ENCODE results near the gene HINT2.

The HINT2 gene

DNA sequence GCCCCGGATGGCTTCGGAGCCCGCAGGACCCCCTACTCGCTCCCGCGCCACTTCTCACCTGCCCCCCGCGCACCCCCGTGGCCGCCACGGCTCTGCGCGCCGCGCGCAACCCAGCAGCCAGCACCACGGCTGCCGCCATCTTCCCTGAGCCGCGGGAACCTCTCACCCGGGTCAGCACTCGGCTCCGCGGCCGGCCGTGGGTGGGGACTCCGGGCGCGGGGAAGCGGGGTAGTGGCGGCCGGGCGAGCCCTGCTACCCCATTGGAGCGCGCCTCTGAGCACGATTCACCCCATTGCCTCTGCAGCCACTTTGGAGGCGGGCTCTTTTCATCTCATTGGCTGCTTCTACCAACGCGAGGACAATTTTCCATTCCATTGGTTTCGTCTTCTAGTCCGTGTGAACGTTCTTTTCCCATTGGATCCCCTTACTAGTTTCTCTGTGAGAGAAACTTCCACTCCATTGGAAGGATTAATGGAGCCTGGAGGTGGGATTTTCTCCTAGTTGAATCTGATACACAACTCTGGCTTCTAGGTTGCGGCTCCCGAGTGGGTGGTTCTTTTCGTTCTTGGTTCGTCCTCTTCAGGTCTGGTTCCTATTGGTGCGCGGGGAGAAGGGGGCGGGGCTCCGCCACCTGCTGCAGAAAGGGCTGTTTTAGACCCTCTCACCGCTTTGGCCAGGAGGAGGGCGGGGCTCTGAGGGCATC lies at the start of gene HINT2:
TSS of gene HINT2 (minus strand) at position 202 of the 703 bp plus-strand sequence. CDS start at position 139, 63 bp downstream.
- in situ Hi-C loops (cut with MboI; ENCODE audit: low pct_unique_long_range_greater_than_20kb, low sequenced_read_pairs, unreplicated experiment), result no loop called here
- DNase-seq (ENCODE audit: low spot score), result peak; percentile 96
- TF ChIP-seq, protein P1, sequence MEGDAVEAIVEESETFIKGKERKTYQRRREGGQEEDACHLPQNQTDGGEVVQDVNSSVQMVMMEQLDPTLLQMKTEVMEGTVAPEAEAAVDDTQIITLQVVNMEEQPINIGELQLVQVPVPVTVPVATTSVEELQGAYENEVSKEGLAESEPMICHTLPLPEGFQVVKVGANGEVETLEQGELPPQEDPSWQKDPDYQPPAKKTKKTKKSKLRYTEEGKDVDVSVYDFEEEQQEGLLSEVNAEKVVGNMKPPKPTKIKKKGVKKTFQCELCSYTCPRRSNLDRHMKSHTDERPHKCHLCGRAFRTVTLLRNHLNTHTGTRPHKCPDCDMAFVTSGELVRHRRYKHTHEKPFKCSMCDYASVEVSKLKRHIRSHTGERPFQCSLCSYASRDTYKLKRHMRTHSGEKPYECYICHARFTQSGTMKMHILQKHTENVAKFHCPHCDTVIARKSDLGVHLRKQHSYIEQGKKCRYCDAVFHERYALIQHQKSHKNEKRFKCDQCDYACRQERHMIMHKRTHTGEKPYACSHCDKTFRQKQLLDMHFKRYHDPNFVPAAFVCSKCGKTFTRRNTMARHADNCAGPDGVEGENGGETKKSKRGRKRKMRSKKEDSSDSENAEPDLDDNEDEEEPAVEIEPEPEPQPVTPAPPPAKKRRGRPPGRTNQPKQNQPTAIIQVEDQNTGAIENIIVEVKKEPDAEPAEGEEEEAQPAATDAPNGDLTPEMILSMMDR (IDR thresholded peaks at IDR 0.05; ENCODE audit: extremely low read depth, insufficient read depth, missing control alignments), result no peak

DNA sequence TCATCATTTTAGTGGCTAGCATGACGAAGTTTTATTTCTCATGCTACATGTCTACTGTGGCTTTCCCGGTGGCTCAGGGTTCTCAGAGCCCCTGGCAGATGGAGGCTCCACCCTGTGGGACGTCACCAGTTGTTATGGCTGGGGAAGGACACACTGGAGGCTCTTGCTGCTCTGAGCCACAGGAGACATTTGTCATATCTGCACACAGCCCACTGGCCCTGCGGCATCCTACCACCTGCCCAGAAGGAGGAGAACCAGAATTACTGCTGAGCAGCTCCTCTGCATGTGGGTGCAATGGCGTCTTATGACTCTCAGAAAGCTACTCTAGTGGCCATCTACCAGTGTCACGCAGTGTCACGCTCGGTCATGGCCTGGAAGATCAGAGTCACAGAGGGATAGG lies 48.7 kb upstream of the HINT2 start:
- TF ChIP-seq, protein P1 (IDR thresholded peaks at IDR 0.05; ENCODE audit: extremely low read depth, insufficient read depth, missing control alignments), result no peak
- DNase-seq (ENCODE audit: low spot score), result no peak
- in situ Hi-C loops (cut with MboI; ENCODE audit: low pct_unique_long_range_greater_than_20kb, low sequenced_read_pairs, unreplicated experiment), result no loop called here

DNA sequence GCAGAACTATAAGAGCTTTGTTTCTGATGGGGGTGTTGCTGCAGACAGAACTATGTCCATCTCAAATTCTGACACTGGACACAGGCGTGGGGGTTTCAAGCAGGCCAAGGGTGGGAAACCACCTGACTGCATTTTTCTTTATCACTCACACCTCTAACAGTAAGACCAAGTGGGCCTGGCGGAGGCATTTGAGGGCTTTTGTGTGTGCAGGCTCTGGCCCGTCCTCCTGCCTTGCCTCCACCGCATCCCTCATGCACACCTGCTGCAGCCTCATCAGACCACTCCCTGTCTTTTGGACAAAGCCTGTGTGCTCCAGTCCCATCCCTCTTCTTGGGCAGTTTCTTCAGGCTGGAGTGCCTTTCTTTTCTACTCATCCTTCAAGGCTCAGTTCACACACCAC lies 47.5 kb upstream of the HINT2 start:
- in situ Hi-C loops (cut with MboI; ENCODE audit: low pct_unique_long_range_greater_than_20kb, low sequenced_read_pairs, unreplicated experiment), result no loop called here
- no peak for DNase-seq (ENCODE audit: low spot score)
- TF ChIP-seq, protein P1 (IDR thresholded peaks at IDR 0.05; ENCODE audit: extremely low read depth, insufficient read depth, missing control alignments), result no peak

DNA sequence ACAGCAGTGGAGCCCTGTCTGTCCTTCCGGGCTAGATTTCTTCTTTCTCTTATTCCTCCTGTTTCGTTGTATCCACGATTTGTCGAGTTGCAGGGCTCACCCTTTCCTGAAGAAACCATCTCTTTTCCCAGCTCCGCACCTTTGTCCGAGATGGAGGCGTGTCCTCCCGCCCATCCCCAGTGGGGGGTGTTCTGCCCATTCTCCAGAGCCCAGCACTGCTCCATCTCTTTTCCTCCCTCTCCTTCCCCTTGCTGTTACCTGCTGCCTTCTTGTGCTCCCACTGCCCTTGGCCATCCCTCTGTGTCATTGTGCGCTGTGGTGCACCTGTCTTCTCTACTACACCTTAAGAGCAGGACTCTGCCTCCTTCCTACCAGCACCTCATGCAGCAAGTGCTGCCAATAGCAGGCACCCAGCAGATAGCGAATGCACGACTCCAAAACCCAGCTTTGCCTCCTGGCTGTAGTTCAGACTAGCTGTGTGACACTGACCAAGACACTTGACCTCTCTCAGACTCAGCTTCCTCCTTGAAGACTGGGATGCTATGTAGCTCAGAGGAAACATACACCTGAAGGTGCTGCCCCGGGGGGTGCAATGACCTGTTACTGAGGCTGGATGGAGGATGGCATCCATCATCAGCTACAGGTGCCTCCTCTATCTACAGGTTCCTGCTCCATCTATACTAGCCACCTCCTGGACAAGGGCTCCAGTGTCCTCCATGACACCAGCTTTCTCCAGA lies 46.5 kb upstream of the HINT2 start:
- no peak for DNase-seq (ENCODE audit: low spot score)
- in situ Hi-C loops (cut with MboI; ENCODE audit: low pct_unique_long_range_greater_than_20kb, low sequenced_read_pairs, unreplicated experiment), result no loop called here
- TF ChIP-seq, protein P1 (IDR thresholded peaks at IDR 0.05; ENCODE audit: extremely low read depth, insufficient read depth, missing control alignments), result no peak

DNA sequence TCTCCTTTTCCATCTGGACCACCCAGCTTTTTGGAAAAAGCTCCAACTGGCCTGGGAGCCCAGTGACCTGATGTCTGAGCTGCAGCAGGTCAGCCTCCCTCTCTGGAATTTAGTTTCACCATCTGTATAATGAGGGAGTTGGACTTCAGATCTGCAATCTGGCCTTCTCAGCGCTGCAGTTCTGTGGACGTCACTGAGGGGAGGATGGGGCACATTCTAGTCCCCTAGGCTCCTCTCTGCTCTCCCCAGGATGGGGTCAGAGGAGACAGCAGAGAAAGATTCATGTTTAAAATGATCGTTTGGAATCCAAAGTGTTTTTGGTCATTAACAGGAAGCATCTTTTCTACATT lies 45.1 kb upstream of the HINT2 start:
- in situ Hi-C loops (cut with MboI; ENCODE audit: low pct_unique_long_range_greater_than_20kb, low sequenced_read_pairs, unreplicated experiment), result no loop called here
- TF ChIP-seq, protein P1 (IDR thresholded peaks at IDR 0.05; ENCODE audit: extremely low read depth, insufficient read depth, missing control alignments), result no peak
- DNase-seq (ENCODE audit: low spot score), result no peak

DNA sequence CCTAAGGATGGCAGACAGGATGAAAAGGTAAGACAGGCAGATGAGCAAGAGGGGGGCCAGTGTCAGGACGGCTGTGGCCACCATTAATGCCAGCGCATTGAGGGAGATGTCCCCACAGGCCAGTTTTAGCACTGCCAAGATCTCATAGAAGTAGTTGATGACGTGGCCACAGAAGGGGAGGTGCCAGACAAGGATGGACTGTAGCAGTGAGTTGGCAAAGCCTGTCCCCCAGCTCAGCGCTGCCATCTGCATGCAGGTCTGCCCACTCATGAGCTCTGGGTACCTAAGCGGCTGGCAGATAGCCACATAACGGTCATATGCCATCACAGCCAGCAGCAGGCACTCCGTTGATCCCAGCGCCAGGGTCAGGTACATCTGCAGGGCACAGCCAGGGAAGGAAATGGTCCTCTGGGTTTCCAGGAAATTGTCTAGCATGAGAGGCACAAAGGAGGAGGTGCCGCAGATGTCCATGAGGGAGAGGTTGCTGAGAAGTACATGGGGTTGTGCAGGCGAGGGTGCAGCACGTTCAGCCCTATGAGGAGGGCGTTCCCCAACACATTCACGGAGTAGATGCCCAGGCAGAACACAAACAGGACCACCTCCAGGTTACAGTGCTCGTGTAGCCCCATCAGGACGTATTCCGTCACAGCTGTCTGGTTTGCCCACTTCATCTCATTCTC lies 44.6 kb upstream of the HINT2 start:
- TF ChIP-seq, protein P1 (IDR thresholded peaks at IDR 0.05; ENCODE audit: extremely low read depth, insufficient read depth, missing control alignments), result no peak
- in situ Hi-C loops (cut with MboI; ENCODE audit: low pct_unique_long_range_greater_than_20kb, low sequenced_read_pairs, unreplicated experiment), result no loop called here
- no peak for DNase-seq (ENCODE audit: low spot score)

Measured in GM13977 (cell line).